PC-3 (cell line): ENCODE data around the gene HDAC4. TPM values are rescaled to one million over a fixed set of nuclear protein-coding genes. Genes with fewer than 3 reads are reported as not detected.

Experiments used
- ATAC-seq: fragments of 200-7000 bp; cut with Tn5 transposase; 2 replicates; pipeline ENCODE4 v1.9.1; 2020; ENCODE audit warnings: mild to moderate bottlenecking, moderate library complexity
- BruUV-seq: library from RNA; stranded (reverse); fragments of 400-500 nt; replicated peaks from 2 replicates; lab custom pipeline; 2021; lab: Mats Ljungman, UMichigan
- CTCF ChIA-PET: fragments of 300-600 bp; sonication (Branson Sonifier 250); formaldehyde crosslinking; loops from one replicate; lab custom pipeline; 2022; ENCODE audit warnings: antibody characterized with exemption; lab: Charles Lee
- POLR2A ChIA-PET: fragments of 300-600 bp; sonication (Branson Sonifier 250); formaldehyde crosslinking; loops from one replicate; lab custom pipeline; 2022; ENCODE audit warnings: antibody characterized with exemption; ENCODE audit not compliant: unreplicated experiment; lab: Charles Lee
- DNase-seq: peaks from one replicate; pipeline ENCODE4 v3.0.0-alpha.2; 2015
- H2AFZ ChIP-seq: fragments of 300-600 bp; sonication (generic); 2 replicates; pipeline ENCODE4 v1.6.0; 2016; ENCODE audit warnings: antibody characterized with exemption, low read length
- H3F3A ChIP-seq: fragments of 300-600 bp; sonication (generic); one replicate; pipeline ENCODE4 v1.6.0; 2017; ENCODE audit warnings: antibody characterized with exemption, low read length, control low read depth, mild to moderate bottlenecking; ENCODE audit not compliant: unreplicated experiment
- H3K27ac ChIP-seq: fragments of 300-600 bp; sonication (generic); 2 replicates; pipeline ENCODE4 v1.5.1; 2016; ENCODE audit warnings: mild to moderate bottlenecking, low read length
- H3K27me3 ChIP-seq: fragments of 300-600 bp; sonication (generic); 2 replicates; pipeline ENCODE4 v1.6.1; 2016; ENCODE audit warnings: low read length, mixed read lengths
- H3K36me3 ChIP-seq: fragments of 300-600 bp; sonication (generic); 2 replicates; pipeline ENCODE4 v1.6.1; 2016; ENCODE audit warnings: low read depth, mixed run types, low read length, mixed read lengths
- H3K4me1 ChIP-seq: fragments of 300-600 bp; sonication (generic); 2 replicates; pipeline ENCODE4 v1.5.1; 2016; ENCODE audit warnings: low read length; ENCODE audit not compliant: insufficient read depth
- H3K4me2 ChIP-seq: fragments of 300-600 bp; sonication (generic); 2 replicates; pipeline ENCODE4 v1.6.0; 2016; ENCODE audit warnings: low read length
- H3K4me3 ChIP-seq: fragments of 300-600 bp; sonication (generic); 2 replicates; pipeline ENCODE4 v1.5.1; 2016; ENCODE audit warnings: mild to moderate bottlenecking, low read length, mixed read lengths
- H3K79me2 ChIP-seq: fragments of 300-600 bp; sonication (generic); 2 replicates; pipeline ENCODE4 v1.6.1; 2017; ENCODE audit warnings: low read length, mixed read lengths
- H3K9ac ChIP-seq: fragments of 300-600 bp; sonication (generic); 2 replicates; pipeline ENCODE4 v1.6.0; 2016; ENCODE audit warnings: mild to moderate bottlenecking, low read length
- H3K9me2 ChIP-seq: fragments of 300-600 bp; sonication (generic); replicated peaks from 2 replicates; pipeline ENCODE4 v1.6.1; 2016; ENCODE audit warnings: mixed run types, low read length, mixed read lengths
- H3K9me3 ChIP-seq: fragments of 300-600 bp; sonication (generic); 2 replicates; pipeline ENCODE4 v1.6.1; 2016; ENCODE audit warnings: low read length, mixed read lengths
- H4K20me1 ChIP-seq: fragments of 300-600 bp; sonication (generic); 2 replicates; pipeline ENCODE4 v1.6.1; 2016; ENCODE audit warnings: low read length, mixed read lengths
- EZH2 ChIP-seq: fragments of 300-600 bp; sonication (generic); IDR thresholded peaks from one replicate; pipeline ENCODE4 v1.6.1; 2017; ENCODE audit warnings: antibody characterized with exemption, mild to moderate bottlenecking, low read length; ENCODE audit not compliant: unreplicated experiment
- EZH2phosphoT487 ChIP-seq: fragments of 300-600 bp; sonication (generic); IDR thresholded peaks from 2 replicates; pipeline ENCODE4 v1.6.1; 2018; ENCODE audit warnings: mild to moderate bottlenecking, antibody characterized with exemption, low read length, borderline replicate concordance
- intact Hi-C: fragments of 100-400 bp; cut with micrococcal nuclease; formaldehyde crosslinking; loops from 2 replicates; pipeline ENCODE4 v1.9.0; 2023
- total RNA-seq: library from RNA; depleted of rRNA; stranded (reverse); fragments of >200 nt; gene quantifications from 2 replicates; pipeline ENCODE4 v1.2.3, GENCODE V29; 2014
- TF ChIP-seq, protein P1 (sequence below): fragments of 300-600 bp; sonication (generic); conservative IDR thresholded peaks from 2 replicates; pipeline ENCODE4 v1.5.1; 2017; ENCODE audit warnings: antibody characterized with exemption, low read depth, mild to moderate bottlenecking, low read length

Gene HDAC4
- total RNA-seq, 1 experiment from 2014 or later: 8.5 TPM

DNA sequence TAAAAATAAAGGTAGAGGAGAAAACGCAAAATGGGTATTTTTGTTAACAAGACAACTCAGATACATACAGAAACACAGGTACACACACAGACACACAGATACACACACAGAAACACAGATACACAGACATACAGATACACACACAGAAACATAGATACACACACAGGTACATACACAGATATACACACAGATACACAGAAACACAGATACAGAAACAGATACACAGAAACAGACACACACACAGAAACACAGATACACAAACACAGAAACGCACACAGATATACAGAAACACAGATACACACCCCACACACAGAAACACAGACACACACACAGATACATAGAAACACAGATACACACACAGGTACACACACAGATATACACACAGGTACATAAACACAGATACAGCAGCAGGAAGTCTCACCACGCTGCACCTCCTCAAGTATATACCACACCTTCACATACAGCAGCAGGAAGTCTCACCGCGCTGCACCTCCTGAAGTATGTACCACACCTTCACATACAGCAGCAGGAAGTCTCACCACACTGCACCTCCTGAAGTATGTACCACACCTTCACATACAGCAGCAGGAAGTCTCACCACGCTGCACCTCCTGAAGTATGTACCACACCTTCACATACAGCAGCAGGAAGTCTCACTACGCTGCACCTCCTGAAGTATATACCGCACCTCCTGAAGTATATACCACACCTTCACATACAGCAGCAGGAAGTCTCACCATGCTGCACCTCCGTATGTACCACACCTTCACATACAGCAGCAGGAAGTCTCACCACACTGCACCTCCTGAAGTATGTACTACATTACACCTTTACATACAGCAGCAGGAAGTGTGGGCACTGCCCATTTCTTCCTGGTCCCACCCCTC lies 250.5 kb downstream of the HDAC4 start:
- CTCF ChIA-PET: no interaction called here
- intact Hi-C loops: no loop called here

DNA sequence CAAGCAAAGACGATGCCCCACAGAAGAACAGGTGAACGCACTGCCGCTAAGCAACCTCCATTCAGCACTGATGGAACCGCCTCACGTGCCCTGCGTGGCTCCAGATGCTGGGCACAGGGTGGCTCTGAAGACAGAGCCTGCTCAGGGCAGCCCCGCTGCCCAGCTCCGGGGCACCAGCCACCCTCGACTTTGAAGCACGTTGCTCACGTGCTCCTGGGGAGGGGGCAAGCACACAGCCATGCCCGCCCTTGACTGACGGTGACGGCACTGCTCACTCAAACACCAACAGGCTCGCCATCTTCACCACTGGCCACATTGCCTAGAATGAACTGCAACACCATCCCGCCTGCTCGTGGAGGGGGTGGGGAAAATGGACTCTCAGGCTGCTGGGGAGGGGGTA lies 251.3 kb downstream of the HDAC4 start:
- ChIA-PET CTCF (no interaction called here), POLR2A (no interaction called here)
- no peak overlapping the region for H3K27ac ChIP-seq
- H3F3A ChIP-seq: no peaks in the 10 kb centered on the region
- H3K9ac ChIP-seq: no peak overlapping the region
- no peak overlapping the region for H3K4me3 ChIP-seq
- H4K20me1 ChIP-seq: no peaks in the 10 kb centered on the region
- TF ChIP-seq, protein P1, sequence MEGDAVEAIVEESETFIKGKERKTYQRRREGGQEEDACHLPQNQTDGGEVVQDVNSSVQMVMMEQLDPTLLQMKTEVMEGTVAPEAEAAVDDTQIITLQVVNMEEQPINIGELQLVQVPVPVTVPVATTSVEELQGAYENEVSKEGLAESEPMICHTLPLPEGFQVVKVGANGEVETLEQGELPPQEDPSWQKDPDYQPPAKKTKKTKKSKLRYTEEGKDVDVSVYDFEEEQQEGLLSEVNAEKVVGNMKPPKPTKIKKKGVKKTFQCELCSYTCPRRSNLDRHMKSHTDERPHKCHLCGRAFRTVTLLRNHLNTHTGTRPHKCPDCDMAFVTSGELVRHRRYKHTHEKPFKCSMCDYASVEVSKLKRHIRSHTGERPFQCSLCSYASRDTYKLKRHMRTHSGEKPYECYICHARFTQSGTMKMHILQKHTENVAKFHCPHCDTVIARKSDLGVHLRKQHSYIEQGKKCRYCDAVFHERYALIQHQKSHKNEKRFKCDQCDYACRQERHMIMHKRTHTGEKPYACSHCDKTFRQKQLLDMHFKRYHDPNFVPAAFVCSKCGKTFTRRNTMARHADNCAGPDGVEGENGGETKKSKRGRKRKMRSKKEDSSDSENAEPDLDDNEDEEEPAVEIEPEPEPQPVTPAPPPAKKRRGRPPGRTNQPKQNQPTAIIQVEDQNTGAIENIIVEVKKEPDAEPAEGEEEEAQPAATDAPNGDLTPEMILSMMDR: no peak
- TF ChIP-seq EZH2phosphoT487 (no peak), EZH2 (no peak)
- no peaks in the 10 kb centered on the region for H3K9me2 ChIP-seq
- H3K9me3 ChIP-seq: no peaks in the 10 kb centered on the region
- no peaks in the 10 kb centered on the region for H3K36me3 ChIP-seq
- H3K79me2 ChIP-seq: no peaks in the 10 kb centered on the region
- DNase-seq (no peak), ATAC-seq (no peak)
- H3K27me3 ChIP-seq: no peaks in the 10 kb centered on the region
- no peak overlapping the region for H3K4me2 ChIP-seq
- H2AFZ ChIP-seq: no peak overlapping the region
- BruUV-seq: no TSS peak
- no peaks in the 10 kb centered on the region for H3K4me1 ChIP-seq
- intact Hi-C loops: no loop called here

More for the DNA sequence above, 250.5 kb downstream of the HDAC4 start:
- Histone ChIP-seq H3K27me3 (no peaks in the 10 kb centered on the region), H2AFZ (no peak overlapping the region), H3K79me2 (no peaks in the 10 kb centered on the region), H3K4me3 (no peak overlapping the region), H3K9ac (no peak overlapping the region), H3F3A (no peaks in the 10 kb centered on the region), H3K36me3 (no peaks in the 10 kb centered on the region), H4K20me1 (no peaks in the 10 kb centered on the region), H3K9me2 (no peaks in the 10 kb centered on the region), H3K27ac (no peak overlapping the region), H3K9me3 (no peaks in the 10 kb centered on the region), H3K4me1 (no peaks in the 10 kb centered on the region), H3K4me2 (no peak overlapping the region)
- POLR2A ChIA-PET: no interaction called here
- DNase-seq (no peak), ATAC-seq (no peak; the same call in 1 of the 2 replicates)
- no TSS peak for BruUV-seq
- no peak for TF ChIP-seq EZH2phosphoT487
- TF ChIP-seq, protein P1: no peak
- no peak for TF ChIP-seq EZH2

DNA sequence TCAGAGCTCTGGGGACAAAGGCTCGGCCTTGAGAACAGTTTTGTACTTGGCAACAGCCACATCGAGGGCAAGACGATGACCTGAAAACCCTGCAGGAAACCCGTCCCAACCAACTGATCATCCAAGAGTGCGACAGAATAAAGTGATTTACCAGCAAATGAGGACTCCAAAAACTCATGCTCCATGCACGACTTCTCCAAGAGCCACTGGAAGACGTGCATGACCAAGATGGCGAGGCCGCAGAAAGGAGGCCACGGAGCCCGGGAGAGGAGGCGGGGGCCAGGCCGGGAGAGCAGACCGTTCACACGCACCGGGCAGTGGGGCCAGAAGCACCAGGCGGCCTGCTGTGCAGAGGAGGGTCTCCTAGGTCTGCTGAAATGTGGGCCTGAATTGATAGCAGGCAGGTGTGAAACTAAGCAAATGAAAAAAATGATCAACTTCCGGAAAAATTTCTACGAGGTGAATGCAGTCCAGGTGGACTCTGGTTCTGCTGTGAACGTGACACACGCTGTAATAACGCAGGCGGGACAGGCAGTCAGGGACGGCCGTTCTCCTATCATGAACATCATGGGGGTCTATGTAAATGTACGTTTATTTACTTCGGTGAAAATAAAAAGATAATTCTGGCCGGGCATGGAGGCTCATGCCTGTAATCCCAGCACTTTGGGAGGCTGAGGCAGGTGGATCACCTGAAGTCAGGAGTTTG lies 252.2 kb downstream of the HDAC4 start:
- CTCF ChIA-PET: no interaction called here
- no peak overlapping the region for H3K4me3 ChIP-seq
- intact Hi-C loops: no loop called here

More for the DNA sequence above, 252.2 kb downstream of the HDAC4 start:
- no peak overlapping the region for H3K4me2 ChIP-seq
- BruUV-seq: no TSS peak
- H3K9me3 ChIP-seq: no peaks in the 10 kb centered on the region
- DNase-seq (no peak), ATAC-seq (no peak)
- no peaks in the 10 kb centered on the region for H4K20me1 ChIP-seq
- H3K36me3 ChIP-seq: no peaks in the 10 kb centered on the region
- no peak overlapping the region for H3K27ac ChIP-seq
- no peaks in the 10 kb centered on the region for H3K27me3 ChIP-seq
- H2AFZ ChIP-seq: no peak overlapping the region
- TF ChIP-seq, protein P1: no peak
- TF ChIP-seq EZH2 (no peak), EZH2phosphoT487 (no peak)
- POLR2A ChIA-PET: no interaction called here
- no peaks in the 10 kb centered on the region for H3K9me2 ChIP-seq
- H3K79me2 ChIP-seq: no peaks in the 10 kb centered on the region
- H3F3A ChIP-seq: no peaks in the 10 kb centered on the region
- no peak overlapping the region for H3K9ac ChIP-seq
- H3K4me1 ChIP-seq: no peaks in the 10 kb centered on the region
